ENCODE results near the gene DCAF10.

- TF ChIP-seq CTCF (conservative IDR thresholded peaks at IDR 0.05; ENCODE audit: low read depth, low read length), result no peak
- no peak for TF ChIP-seq EZH2 (IDR thresholded peaks at IDR 0.05; ENCODE audit: low read length, unreplicated experiment)
These were observed 88.9 kb downstream of the DCAF10 start for GRCh38 chr9:37889536-37889935.
